HG02642 (cell line): Measurements from ENCODE around the gene UTP11.
"Not testable (repeated sequence)": the region's sequence is repeated elsewhere in the genome, so short reads cannot be mapped to it uniquely, and the experiment has no call there.

Experiments used
- ATAC-seq: cut with Tn5 transposase; IDR thresholded peaks from one replicate; pipeline ENCODE4 v1.9.1; 2021; ENCODE audit warnings: mild to moderate bottlenecking; ENCODE audit not compliant: unreplicated experiment, poor library complexity

UTP11 gene

GRCh38 chr1:38012363-38013226 lies at the start of gene UTP11:
Gene UTP11 (plus strand): TSS chr1:38012734. CDS start chr1:38012803, 69 bp downstream.
- peak; percentile 95 for ATAC-seq

GRCh38 chr1:37964106-37964505 lies 48.4 kb upstream of the UTP11 start:
- ATAC-seq, result not testable (repeated sequence)

DNA sequence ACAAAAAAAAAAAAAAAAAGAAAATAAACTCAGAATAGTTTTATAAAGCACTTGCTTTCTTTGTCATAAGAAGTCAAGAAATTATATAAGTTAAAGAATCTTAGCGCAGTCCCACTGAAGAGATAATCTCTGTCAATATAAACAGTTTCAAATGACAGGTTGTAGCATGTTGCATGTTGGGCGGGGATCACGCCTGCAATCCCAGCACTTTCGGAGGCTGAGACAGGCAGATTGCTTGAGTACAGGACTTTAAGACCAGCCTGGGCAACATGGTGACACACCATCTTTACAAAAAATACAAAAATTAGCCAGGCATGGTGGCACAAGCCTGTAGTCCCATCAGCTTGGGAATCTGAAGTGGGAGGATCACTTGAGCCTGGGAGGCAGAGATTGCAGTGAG lies 47.2 kb upstream of the UTP11 start:
- no peak for ATAC-seq

DNA sequence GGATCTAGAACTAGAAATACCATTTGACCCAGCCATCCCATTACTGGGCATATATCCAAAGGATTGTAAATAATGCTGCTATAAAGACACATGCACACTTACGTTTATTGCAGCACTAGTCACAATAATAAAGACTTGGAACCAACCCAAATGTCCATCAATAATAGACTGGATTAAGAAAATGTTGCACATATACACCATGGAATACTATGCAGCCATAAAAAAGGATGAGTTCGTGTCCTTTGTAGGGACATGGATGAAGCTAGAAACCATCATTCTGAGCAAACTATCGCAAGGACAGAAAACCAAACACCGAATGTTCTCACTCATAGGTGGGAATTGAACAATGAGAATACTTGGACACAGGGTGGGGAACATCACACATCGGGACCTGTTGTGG lies 38.9 kb upstream of the UTP11 start:
- not testable (repeated sequence) for ATAC-seq

DNA sequence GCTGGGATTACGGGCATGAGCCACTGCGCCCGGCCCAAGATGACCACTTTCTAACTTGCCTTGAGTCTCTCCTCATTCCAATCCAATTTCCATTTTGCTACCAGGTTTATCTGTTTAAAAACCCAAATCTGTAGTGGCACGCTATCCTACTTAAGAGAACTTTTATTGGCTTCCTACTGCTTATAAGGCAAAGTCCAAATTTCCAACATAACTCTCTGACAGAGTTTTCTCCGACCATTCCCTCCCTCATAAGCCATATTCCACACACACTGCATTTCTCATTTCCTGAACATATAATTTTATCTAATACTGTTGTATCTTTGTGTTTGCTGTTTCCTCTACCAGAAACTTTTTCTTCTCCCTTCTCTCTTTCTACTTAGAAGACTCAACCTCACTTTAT lies 38.0 kb upstream of the UTP11 start:
- no peak for ATAC-seq

GRCh38 chr1:37975083-37975482 lies 37.5 kb upstream of the UTP11 start:
- ATAC-seq, result not testable (repeated sequence)

DNA sequence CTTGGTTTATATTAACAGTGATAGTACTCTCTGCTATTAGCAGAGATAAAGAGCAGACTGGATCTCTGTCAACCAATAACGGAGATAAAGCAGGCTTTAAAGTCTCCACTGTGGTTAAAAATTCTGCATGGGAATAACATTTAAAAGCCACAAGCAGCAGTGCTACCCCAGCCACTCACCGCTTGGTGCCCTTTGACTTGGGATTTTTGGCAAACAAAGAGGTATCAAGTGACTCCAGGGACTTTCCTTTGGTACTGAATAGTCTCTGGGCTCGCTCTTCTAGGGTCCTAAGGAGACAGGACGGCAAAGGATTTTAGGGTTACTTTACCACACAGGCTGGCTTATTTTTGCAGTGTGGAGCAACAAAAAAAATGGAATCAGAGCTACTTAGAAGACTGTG lies 34.0 kb upstream of the UTP11 start:
- no peak for ATAC-seq

GRCh38 chr1:37983546-37983945 lies 29.0 kb upstream of the UTP11 start:
- ATAC-seq, result no peak

- no peak for ATAC-seq
Measured at GRCh38 chr1:37987679-37988078, 24.9 kb upstream of the UTP11 start.

DNA sequence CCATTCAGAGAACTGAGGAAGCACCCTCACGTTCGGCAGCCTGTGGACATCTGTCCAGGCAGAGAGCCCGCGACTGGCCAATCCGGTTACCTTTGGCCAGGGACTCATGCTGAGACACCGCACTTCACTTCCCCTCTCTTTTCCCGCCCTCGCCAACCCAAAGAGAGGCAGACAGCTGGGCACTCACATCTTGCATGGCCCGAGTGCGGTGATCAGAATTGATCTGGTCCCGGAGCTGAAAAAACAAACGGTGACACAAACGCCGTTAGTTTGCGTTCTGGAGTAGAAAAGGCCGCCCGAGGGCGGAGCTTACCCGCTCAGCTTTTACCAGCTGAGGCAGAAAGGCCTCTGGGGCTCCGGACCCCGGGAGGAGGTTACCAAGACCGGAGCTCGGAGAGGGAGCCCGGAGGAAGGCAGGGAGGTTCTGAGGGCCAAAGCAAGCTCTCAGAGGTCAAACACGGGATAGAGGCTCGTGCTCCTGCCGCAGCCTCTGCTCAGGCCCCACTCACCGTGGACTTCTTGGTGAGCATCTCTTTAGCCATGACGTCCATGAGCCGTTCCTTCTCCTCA lies 23.1 kb upstream of the UTP11 start:
- ATAC-seq, result peak; percentile 16

DNA sequence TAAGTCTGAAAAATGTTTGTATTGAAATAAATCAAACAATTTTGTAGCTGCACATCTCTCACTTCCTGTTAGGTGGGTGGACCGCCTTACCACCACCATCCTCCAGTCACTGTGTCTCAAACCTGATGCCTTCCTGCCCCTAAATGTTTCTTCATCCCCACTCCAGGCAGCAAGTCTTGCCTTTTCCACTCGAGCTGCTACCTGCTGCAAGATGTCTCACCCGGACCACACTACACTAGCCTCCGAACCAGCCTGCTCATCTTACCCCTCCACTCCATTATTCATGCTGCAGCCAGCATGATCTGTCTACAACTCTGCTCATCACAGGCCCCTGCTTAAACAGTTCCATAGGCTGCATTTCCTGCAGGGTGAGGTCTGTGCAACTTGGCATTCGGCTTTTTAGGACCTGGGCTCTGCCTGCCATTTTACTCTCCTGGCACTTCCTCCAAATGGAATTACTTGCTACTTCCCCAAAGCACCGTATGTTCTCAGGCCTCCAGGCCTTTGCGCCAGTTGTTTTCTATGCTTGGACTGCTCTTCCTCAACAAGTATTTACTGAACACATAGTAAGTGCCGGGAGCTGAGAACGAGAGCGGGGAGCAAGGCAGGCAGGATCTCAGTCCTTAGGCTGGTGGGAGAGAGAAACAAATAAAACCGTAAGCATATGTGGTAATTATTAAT lies 17.5 kb upstream of the UTP11 start:
- no peak for ATAC-seq

GRCh38 chr1:37995751-37996345 lies 16.7 kb upstream of the UTP11 start:
- ATAC-seq, result peak; percentile 43

- no peak for ATAC-seq
Measured at GRCh38 chr1:37997256-37998088, 15.1 kb upstream of the UTP11 start.

DNA sequence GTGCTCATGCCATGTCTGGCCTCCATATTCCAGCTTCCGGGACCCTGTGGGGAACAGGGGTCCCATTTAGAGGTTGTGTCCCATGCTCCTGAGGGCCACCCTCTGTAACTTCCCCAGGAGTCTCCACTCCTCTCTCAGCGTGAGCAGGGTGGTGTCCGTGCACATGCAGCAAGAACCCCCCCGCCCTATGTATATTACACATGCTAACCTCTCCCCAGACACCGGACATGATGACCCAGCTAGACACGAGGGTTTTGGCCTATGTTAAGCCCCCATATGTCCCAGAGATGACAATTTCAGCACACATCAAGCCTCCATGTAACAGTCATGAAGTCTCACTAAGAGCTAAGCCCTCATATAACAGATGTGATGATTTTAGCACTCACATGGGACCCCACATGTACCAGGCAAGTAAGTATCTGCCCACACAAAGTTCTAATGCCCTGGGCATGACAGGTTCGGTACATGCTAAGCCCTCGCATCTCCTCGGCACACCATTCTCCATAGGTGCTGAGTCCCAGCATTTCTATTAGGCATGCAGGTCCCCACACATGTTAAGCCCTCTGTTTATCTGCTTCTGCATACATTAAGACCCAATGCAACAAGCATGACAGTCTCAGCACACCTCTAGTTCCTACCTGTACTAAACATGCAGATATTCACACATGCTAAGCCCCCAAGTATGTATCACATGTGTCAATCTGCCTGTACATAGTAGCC lies 14.3 kb upstream of the UTP11 start:
- ATAC-seq, result no peak

- no peak for ATAC-seq
Measured at GRCh38 chr1:37998913-37999429, 13.6 kb upstream of the UTP11 start.

GRCh38 chr1:37999430-38000232 lies 12.9 kb upstream of the UTP11 start:
- ATAC-seq, result no peak

- ATAC-seq, result no peak
Measured at GRCh38 chr1:38000233-38000528, 12.4 kb upstream of the UTP11 start.
